ENCODE data around the gene MYADML2.

Gene MYADML2

GRCh38 chr17:81924557-81925532 lies 22.2 kb downstream of the MYADML2 start:
- ATAC-seq = no peak
- TF ChIP-seq ZNF70 (CRISPR knock-in tag; IDR thresholded peaks at IDR 0.05) = no peak
- TF ChIP-seq CSRNP3 (CRISPR knock-in tag; IDR thresholded peaks at IDR 0.05) = no peak
- TF ChIP-seq TOX (CRISPR knock-in tag; IDR thresholded peaks at IDR 0.05; ENCODE audit: borderline replicate concordance) = no peak
- TF ChIP-seq OSR1 (CRISPR knock-in tag; IDR thresholded peaks at IDR 0.05) = no peak
- no peak for TF ChIP-seq ZNF565 (CRISPR knock-in tag; conservative IDR thresholded peaks at IDR 0.05; ENCODE audit: low read depth)
- no peak for TF ChIP-seq TSHZ2 (CRISPR knock-in tag; IDR thresholded peaks at IDR 0.05)
- TF ChIP-seq PATZ1 (CRISPR knock-in tag; IDR thresholded peaks at IDR 0.05; ENCODE audit: borderline replicate concordance) = no peak
- no peak for TF ChIP-seq ZNF8 (CRISPR knock-in tag; IDR thresholded peaks at IDR 0.05)
- TF ChIP-seq ISL1 (CRISPR knock-in tag; IDR thresholded peaks at IDR 0.05) = no peak
- no peak for TF ChIP-seq TCF4 (CRISPR knock-in tag; IDR thresholded peaks at IDR 0.05; ENCODE audit: borderline replicate concordance)
- TF ChIP-seq ZFP30 (CRISPR knock-in tag; IDR thresholded peaks at IDR 0.05) = no peak
- TF ChIP-seq GLIS3 (CRISPR knock-in tag; IDR thresholded peaks at IDR 0.05) = no peak
- TF ChIP-seq PPARA (CRISPR knock-in tag; IDR thresholded peaks at IDR 0.05; ENCODE audit: borderline replicate concordance) = no peak
- TF ChIP-seq POU6F1 (CRISPR knock-in tag; IDR thresholded peaks at IDR 0.05; ENCODE audit: borderline replicate concordance, low read depth) = no peak
- TF ChIP-seq CREB5 (CRISPR knock-in tag; IDR thresholded peaks at IDR 0.05; ENCODE audit: low read depth) = no peak
- no peak for TF ChIP-seq RARB (CRISPR knock-in tag; IDR thresholded peaks at IDR 0.05)
- no peak for TF ChIP-seq ZFP3 (CRISPR knock-in tag; IDR thresholded peaks at IDR 0.05)

GRCh38 chr17:81923302-81924260 lies 23.5 kb downstream of the MYADML2 start:
- no peak for ATAC-seq
- TF ChIP-seq CSRNP3 (CRISPR knock-in tag; IDR thresholded peaks at IDR 0.05) (no peak), ZNF70 (CRISPR knock-in tag; IDR thresholded peaks at IDR 0.05) (no peak)

Measured in SK-N-SH treated with all-trans-retinoic acid at 6 μM for 48 hours (cell line).